GM21515 (cell line): ENCODE results near the gene EPHA8.

Experiments
- ATAC-seq: cut with Tn5 transposase; IDR thresholded peaks from one replicate; pipeline ENCODE4 v1.9.1; 2021; ENCODE audit not compliant: unreplicated experiment

The EPHA8 gene

DNA sequence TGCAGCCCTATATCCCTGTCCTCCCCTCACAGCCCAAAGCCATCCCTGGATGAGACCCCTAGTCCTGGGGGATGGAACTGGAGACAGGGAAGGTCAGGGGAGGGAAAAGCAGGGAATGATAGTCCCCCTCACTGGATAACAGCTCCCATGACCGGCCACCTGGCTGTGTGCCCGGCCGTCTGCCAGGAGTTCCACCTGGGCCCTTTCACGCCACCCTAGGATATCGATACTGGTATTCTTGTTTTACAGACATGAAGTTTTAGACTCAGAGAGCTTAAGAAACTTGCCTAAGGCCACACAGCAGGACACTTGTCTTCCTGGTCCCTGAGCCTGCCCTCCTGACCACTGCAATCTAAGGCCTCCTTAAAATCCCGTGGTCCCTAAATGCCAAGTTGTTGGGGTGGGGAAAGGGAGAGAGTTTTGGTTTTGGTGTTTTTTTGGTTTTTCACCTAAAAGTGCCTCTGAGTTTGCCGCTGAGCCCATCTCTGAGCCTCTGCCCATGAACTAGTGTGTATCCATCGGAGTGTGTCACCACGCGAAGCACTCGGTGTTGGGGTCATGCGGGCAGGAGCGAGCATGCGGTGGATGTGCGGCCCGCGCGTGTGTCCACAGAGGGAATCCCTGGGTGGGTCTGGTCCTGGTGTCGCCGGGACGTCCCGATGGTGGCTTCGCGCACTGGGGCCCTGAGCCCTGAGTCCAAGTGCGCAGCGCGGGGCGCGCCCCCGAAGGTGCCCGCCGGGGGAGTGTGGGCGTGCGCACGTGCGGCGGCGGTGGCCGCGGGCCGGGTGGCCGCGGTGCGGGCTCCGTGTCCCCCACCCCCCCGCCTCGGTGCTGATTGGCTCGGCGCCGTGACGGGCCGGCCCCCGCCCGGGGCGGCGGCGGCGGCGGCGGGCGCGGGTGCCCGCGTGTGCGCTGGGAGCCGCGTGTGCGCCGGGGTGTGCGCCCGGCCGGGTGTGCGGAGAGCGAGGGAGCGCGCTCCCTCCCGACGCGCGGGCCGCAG lies at the start of gene EPHA8:
EPHA8 (plus strand) TSS at position 906 of the 1,000 bp plus-strand sequence. CDS start 147 bp downstream, outside the sequence.
- no peak for ATAC-seq

DNA sequence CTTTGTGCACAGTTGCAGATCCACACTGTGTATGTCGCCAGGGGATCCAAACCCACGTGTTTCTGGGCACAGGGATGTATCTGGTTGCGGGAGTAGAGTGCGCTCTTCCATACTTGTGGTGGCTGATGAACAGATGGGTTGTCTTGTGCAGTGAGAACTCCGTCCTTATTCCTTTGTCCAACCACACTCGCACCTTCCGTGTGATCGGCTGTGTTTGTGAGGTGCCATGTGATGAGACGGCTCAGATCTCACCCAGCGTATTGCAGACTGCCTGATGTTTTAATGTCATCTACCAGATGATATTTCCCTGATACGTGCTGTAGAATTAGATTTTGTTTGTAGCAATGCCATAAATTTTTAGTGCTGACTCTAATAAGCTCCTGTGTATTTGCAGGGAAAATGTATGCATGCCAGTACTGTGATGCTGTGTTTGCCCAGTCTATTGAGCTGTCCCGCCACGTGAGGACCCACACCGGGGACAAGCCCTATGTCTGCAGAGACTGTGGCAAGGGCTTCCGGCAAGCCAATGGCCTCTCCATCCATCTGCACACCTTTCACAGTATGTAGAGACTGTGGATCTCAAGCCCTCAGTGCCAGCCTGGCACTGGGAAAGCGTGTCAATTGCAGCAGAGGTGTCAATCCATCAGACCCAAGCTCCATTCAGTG lies 46.2 kb upstream of the EPHA8 start:
- ATAC-seq: no peak

DNA sequence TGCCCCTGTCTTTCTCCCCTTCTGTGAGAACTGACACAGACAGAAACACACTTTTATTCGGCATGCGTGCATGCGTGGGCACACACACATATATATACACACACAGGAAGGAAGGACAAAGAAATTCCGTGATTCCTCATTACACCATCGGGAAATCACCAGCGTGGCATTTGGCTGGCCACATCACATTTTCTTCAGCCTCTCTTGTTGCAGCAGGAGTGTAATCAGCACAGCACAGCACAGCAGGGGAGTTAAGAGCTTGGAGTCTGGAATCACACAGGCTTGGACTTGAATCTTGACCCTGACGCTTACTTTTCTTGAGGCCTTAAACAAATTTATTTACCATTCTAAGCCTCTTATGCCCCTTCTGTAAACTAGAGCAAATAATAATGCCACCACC lies 45.3 kb upstream of the EPHA8 start:
- ATAC-seq: no peak

- no peak for ATAC-seq
Measured at GRCh38 chr1:22518379-22518778, 44.9 kb upstream of the EPHA8 start.

GRCh38 chr1:22520871-22521270 lies 42.4 kb upstream of the EPHA8 start:
- ATAC-seq: no peak

- ATAC-seq: no peak
Measured at GRCh38 chr1:22521692-22522091, 41.6 kb upstream of the EPHA8 start.

GRCh38 chr1:22522221-22522743 lies 41.0 kb upstream of the EPHA8 start:
- no peak for ATAC-seq

- ATAC-seq: no peak
Measured at GRCh38 chr1:22524481-22524880, 38.8 kb upstream of the EPHA8 start.

- ATAC-seq: no peak
Measured at GRCh38 chr1:22525211-22525610, 38.1 kb upstream of the EPHA8 start.

DNA sequence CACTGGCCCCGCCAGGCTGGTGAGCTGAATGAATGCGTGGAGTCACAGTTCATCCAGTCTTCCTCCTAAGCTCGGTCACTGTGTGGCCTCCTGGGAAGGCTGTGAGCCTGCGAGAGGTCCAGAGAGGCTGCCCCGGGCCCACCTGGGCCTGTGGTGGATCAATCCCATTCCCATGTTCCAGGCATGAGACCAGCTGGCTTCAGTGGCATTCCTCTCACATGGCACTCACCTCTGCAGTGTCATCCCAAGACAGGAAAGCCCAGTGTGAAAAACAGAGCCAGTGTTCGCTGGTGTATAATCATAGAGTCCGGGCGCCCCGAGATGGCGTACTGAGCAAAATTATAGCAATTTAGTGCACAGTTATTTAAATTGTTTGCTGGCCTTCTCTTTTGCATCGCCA lies 37.6 kb upstream of the EPHA8 start:
- no peak for ATAC-seq

- no peak for ATAC-seq
Measured at GRCh38 chr1:22526098-22526497, 37.2 kb upstream of the EPHA8 start.

DNA sequence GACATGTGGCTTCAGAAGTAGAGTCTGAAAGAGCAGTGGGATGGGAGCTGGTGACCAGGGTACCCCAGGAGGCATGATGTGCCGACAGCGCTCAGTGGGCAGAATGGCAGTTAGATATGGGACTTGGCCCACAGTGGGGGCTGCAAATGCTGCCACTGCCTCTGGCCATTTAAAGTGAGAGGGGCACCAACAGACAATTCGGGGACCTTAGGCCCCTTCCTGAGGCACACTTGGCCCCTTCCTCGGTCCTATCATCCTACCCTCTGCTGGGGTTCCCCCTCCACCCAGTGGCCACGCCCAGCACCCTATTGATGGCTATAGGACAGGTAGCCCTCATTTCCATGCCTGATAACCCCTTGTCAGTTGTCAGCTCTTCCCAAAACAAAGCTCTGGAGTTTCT lies 36.6 kb upstream of the EPHA8 start:
- no peak for ATAC-seq

DNA sequence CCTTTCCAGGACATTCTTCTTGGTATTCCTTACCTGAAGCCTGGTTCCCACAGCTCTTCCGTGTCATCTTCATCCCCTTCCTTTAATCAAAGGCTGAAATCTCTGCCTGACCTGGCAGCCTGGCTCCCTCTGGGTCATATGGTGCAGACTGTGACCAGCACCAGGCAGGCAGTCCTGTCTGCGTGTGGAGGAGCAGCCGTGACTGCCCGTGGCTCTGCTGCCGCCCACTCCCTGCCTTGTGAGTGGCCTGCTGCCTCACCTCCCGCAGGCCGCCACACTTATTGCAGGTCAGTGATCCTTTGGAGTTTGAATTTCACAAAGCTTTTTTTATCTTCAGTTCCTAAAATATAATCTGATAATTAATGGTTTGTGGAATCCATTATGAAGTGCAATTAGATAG lies 36.2 kb upstream of the EPHA8 start:
- no peak for ATAC-seq

GRCh38 chr1:22527555-22528296 lies 35.6 kb upstream of the EPHA8 start:
- no peak for ATAC-seq

DNA sequence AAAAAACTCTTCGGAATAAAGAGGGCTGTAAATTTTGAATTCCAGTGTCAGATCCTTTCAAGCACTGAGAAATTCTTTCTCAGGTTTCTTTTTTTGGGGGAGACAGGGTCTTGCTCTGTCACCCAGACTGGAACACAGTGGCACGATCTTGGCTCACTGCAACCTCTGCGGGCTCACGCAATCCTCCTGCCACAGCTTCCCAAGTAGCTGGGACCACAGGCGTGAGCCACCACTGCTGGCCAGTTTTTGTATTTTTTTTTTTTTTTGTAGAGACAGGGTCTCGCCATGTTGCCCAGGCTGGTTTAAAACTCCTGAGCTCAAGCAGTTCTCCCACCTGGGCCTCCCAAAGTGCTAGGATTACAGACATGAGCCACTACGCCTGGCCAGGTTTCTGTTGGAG lies 34.8 kb upstream of the EPHA8 start:
- ATAC-seq: no peak

GRCh38 chr1:22529901-22530621 lies 33.2 kb upstream of the EPHA8 start:
- no peak for ATAC-seq

DNA sequence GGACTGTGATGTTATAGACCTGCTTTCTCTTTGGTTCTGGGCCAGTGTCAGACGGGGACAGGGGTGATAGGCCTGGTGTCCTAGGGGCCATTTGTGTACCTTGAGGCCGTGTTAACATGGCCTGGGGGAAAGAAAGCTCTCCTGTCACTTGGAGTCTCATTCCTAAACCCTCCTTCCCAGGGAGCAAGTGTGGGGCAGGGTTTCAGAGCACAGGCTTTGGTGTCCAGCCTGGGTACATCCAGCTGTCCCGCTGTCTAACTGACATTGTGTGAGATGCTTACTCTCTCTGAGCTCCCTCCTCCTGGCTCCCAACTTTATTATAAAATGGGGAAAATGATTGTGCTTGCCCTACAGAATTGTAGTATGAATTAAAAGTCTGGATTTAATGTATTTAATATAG lies 32.6 kb upstream of the EPHA8 start:
- ATAC-seq: no peak

- no peak for ATAC-seq
Measured at GRCh38 chr1:22531251-22531650, 32.0 kb upstream of the EPHA8 start.

- no peak for ATAC-seq
Measured at GRCh38 chr1:22533244-22533895, 29.9 kb upstream of the EPHA8 start.

GRCh38 chr1:22534951-22535350 lies 28.3 kb upstream of the EPHA8 start:
- no peak for ATAC-seq
